Ascending aorta (tissue), 2 donors: ENCODE measurements around the gene ARAP1. TPM values are rescaled to one million over a fixed set of nuclear protein-coding genes. Genes with fewer than 3 reads are reported as not detected.

Experiments used
- DNase-seq, 2 donors: peaks; one replicate each; pipeline ENCODE4 v3.0.0-alpha.2; 2019; ENCODE audit warnings: low spot score in 2 of 2
- H3K27ac ChIP-seq, 2 donors: fragments of 200-600 bp; sonication (generic); one replicate each; pipeline ENCODE4 v1.5.1; 2016 to 2017; ENCODE audit warnings: mild to moderate bottlenecking in 1 of 2
- H3K27me3 ChIP-seq: fragments of 200-600 bp; sonication (generic); one replicate; pipeline ENCODE4 v1.5.1; 2017
- H3K36me3 ChIP-seq, 2 donors: fragments of 200-600 bp; sonication (generic); one replicate each; pipeline ENCODE4 v1.5.1; 2016
- H3K4me1 ChIP-seq, 2 donors: fragments of 200-600 bp; sonication (generic); one replicate each; pipeline ENCODE4 v1.5.1; 2016 to 2017; ENCODE audit warnings: mild to moderate bottlenecking in 1 of 2
- H3K4me3 ChIP-seq, 2 donors: fragments of 200-600 bp; sonication (generic); one replicate each; pipeline ENCODE4 v1.5.1; 2016 to 2017; ENCODE audit warnings: mild to moderate bottlenecking in 1 of 2
- H3K9me3 ChIP-seq, 2 donors: fragments of 200-600 bp; sonication (generic); one replicate each; pipeline ENCODE4 v1.5.1; 2016
- intact Hi-C: fragments of 100-400 bp; cut with DNase I; formaldehyde crosslinking; loops from one replicate; pipeline ENCODE4 v1.15.1; 2023
- total RNA-seq: library from RNA; depleted of rRNA; stranded (reverse); fragments of >200 nt; gene quantifications from one replicate; pipeline ENCODE4 v1.1.0, GENCODE V29; 2016
- TF ChIP-seq, protein P1 (sequence below), 3 experiments: fragments of 200-600 bp in 2 of 3; fragments of 450-650 bp in 1 of 3; sonication (generic) in 2 of 3; IDR thresholded peaks; one replicate each; pipeline ENCODE4 v1.5.1; 2016 to 2019; ENCODE audit warnings: antibody characterized with exemption in 3 of 3, mild to moderate bottlenecking in 1 of 3, moderate library complexity in 1 of 3

Gene ARAP1
- total RNA-seq, 1 donor from 2014 or later, result 238 TPM

DNA sequence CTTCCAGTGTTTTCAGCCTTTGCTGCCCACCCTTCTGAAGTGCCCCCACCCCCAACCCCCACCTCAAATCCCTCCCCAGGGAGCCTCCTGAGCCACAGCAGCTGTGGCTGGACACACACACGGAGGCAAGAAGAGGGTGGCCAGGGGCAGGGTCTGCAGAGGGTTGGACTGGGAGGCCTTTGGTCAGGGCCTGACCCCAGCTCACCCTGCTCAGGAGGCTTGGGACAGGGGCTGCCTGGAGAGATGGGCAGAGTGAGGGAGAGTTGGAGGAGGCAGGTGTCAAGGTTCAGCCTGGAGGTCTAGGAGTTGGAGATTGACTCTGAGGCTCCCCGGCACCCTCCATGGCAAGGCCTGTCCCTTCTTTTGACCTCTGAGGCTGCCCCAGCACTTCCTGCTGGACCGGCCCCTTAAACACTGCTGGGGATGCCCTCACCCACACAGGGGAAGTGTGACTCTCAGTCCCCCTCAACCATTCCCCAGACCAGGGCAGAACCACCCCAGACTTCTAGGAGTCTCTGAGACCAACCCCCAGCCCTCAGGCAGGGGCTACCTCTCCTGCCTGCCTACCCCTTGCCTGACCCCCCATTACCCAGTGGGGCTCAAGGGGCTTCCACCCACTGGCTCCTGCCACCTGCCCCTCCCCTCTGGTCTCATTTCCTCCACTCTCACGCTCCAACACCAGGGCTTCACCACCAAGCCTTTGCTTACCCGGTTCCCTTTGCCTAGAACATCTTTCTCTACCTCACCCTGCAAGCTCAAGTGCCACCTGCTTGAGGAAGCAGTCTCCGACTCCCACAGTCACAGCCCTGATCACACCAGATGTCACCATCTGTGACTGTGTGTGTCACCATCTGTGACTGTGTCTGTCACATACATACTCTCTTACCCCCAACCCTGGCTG is 8.6 kb downstream of the ARAP1 start:
- no peaks in the 10 kb centered on the region for H3K36me3 ChIP-seq
- no peaks in the 10 kb centered on the region for H3K27me3 ChIP-seq
- H3K4me3 ChIP-seq, result no peak overlapping the region
- TF ChIP-seq, protein P1, sequence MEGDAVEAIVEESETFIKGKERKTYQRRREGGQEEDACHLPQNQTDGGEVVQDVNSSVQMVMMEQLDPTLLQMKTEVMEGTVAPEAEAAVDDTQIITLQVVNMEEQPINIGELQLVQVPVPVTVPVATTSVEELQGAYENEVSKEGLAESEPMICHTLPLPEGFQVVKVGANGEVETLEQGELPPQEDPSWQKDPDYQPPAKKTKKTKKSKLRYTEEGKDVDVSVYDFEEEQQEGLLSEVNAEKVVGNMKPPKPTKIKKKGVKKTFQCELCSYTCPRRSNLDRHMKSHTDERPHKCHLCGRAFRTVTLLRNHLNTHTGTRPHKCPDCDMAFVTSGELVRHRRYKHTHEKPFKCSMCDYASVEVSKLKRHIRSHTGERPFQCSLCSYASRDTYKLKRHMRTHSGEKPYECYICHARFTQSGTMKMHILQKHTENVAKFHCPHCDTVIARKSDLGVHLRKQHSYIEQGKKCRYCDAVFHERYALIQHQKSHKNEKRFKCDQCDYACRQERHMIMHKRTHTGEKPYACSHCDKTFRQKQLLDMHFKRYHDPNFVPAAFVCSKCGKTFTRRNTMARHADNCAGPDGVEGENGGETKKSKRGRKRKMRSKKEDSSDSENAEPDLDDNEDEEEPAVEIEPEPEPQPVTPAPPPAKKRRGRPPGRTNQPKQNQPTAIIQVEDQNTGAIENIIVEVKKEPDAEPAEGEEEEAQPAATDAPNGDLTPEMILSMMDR (IDR thresholded peaks at IDR 0.05), result no peak
- H3K9me3 ChIP-seq, result no peaks in the 10 kb centered on the region
- no peak for DNase-seq
- H3K4me1 ChIP-seq, result peaks cover 0 to 12% of the 10 kb centered on the region in 2 donors
- intact Hi-C loops, result no loop called here
- H3K27ac ChIP-seq, result no peak overlapping the region

DNA sequence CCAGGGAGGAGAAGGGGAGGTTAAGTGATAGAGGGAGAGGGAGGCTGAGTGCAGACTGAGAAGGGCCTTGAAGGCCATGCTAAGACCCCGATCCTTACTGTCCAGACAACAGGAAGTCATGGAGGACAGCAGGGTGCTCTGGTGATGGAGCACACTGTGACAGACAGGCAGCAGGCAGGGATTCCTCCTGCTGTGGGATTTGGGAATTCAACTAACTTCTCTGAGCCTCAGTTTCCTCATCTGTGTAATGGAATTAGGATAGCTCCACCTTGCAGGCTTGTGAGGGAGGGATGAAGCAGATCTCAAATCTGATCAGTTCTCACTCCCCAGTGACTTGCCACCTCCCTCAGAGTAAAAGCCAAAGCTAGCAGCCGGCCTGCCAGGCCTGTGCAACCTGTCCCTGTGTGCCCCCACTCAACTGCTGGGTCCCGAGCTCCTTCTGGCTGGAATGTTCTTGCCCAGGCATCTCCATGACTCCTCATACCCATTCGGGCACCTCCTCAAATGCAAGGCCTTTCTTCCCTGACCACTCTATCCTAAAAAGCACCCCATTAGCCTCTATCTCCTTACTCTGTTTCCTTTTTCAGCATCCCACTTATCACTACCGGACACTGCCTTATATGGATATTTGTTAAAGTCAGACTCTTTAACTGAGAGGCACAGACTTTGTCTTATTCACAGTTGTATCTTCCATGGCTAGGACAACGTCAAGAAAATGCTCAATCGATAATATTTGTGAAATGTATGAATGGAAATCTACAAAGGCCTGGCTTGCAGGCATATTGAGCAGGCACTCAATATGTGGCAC is 9.5 kb downstream of the ARAP1 start:
- H3K4me1 ChIP-seq, result peaks cover 0 to 16% of the 10 kb centered on the region in 2 donors
- H3K27me3 ChIP-seq, result no peaks in the 10 kb centered on the region
- TF ChIP-seq, protein P1 (IDR thresholded peaks at IDR 0.05), result no peak
- H3K36me3 ChIP-seq, result no peaks in the 10 kb centered on the region
- no peak overlapping the region for H3K27ac ChIP-seq
- H3K9me3 ChIP-seq, result no peaks in the 10 kb centered on the region
- intact Hi-C loops, result no loop called here
- no peak overlapping the region for H3K4me3 ChIP-seq
- no peak for DNase-seq

DNA sequence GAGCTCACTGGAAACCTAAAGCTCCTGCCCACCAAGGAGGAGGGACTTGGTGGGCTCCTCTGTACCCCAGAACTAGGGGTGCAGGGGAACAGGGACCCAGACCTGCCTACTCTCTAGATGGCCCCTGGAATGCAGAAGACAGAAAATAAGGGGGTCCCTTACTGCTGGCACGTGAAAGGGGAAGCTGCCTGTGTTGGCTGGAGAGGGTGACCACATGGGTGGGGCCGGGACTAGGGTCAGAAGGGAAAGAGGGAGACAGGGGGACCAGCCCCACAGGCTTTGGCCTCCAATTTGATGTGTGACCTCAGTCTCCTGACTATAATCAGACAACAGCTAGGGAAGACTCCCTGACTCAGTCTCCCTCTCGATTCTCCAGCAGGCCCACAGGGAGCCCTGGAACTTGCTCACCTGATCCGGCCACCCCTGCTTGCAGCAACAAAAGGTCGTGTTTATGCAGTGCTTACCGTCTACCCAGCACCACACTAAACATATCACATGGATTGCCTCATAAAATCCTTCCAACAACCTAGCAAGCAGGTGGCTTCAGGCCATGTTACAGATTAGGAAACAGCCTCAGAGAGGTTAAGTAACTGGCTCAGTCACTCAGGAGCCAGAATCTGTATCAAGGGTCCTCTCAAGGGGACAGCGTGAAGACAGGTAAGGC is 10.2 kb downstream of the ARAP1 start:
- DNase-seq, result no peak
- intact Hi-C loops, result no loop called here
- H3K9me3 ChIP-seq, result no peaks in the 10 kb centered on the region
- H3K27ac ChIP-seq, result no peak overlapping the region
- TF ChIP-seq, protein P1 (IDR thresholded peaks at IDR 0.05), result no peak
- no peak overlapping the region for H3K4me3 ChIP-seq
- H3K27me3 ChIP-seq, result no peaks in the 10 kb centered on the region
- no peaks in the 10 kb centered on the region for H3K36me3 ChIP-seq
- peaks cover 0 to 16% of the 10 kb centered on the region in 2 donors for H3K4me1 ChIP-seq

DNA sequence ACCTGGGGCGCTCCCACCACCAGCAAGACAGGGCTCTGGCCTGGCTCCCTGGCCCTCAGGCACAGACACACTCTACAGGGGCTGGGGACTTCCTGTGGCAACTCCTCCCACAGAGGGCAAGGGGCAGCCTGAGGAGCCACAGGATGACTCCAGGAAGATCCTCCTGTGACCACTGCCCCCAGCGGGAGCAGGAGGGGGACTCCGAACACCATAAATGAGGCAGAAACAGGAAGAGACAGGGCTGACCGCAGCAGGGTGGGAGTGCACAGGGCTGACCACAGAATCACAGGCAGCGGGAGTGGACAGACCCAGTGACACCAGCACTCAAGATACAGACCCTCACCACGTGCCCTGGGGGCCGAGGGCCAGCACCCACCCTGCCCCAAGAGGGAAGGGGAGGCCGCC is 10.8 kb downstream of the ARAP1 start:
- no peaks in the 10 kb centered on the region for H3K9me3 ChIP-seq
- no peaks in the 10 kb centered on the region for H3K27me3 ChIP-seq
- intact Hi-C loops, result no loop called here
- H3K36me3 ChIP-seq, result no peaks in the 10 kb centered on the region
- peaks cover 0 to 16% of the 10 kb centered on the region in 2 donors for H3K4me1 ChIP-seq
- TF ChIP-seq, protein P1 (IDR thresholded peaks at IDR 0.05), result no peak
- no peak overlapping the region for H3K4me3 ChIP-seq
- no peak overlapping the region for H3K27ac ChIP-seq
- DNase-seq, result no peak

DNA sequence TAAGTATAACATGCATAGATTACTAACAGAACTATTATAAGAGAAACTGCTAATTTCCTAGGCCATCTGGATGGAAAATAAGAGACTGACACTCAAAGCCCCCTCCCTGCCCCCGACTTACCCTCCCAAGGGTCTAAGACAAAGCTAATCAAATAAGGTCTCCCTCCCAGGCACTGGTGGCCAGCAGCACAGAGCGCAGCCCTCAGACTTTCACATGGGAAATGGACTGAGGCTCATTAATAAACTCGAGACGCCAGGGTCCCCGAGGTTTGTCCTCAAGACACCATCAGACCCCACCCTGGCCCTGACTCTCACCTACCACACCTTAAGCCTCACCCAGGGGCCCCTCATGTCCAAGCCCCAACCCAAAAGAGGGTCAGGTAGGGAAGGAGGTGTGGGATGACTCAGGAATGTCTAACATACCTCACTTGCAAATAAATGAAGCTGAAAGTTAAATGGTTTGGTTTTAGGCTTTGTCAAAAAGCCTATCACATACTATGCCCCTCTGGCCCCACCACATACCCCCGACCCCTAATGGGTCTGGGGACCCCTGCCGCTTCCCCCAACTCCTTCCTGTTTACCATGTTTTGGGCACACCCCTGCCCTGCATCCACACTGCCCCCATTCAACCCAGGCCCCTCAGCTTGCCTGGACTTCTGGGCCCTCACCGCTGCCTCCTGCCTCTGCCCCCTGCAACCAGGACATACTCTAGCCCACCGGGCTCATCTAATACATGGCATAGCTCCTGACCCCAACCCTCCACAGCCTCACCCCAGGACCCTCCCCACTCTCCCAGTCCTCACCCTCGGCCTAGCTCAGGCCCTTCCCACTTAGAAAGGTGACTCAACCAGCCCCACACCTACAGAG is 11.4 kb downstream of the ARAP1 start:
- DNase-seq, result no peak
- Histone ChIP-seq H3K4me3 (no peak overlapping the region), H3K27me3 (no peaks in the 10 kb centered on the region), H3K36me3 (no peaks in the 10 kb centered on the region), H3K4me1 (peaks cover 0 to 16% of the 10 kb centered on the region in 2 donors), H3K27ac (no peak overlapping the region), H3K9me3 (no peaks in the 10 kb centered on the region)
- TF ChIP-seq, protein P1 (IDR thresholded peaks at IDR 0.05), result no peak
- intact Hi-C loops, result no loop called here
